ENCODE data around the gene SEPTIN8.

Gene SEPTIN8

GRCh38 chr5:132764671-132765238 lies 12.3 kb downstream of the SEPTIN8 start:
- no peak for DNase-seq (ENCODE audit: low spot score)

GRCh38 chr5:132764051-132764450 lies 13.0 kb downstream of the SEPTIN8 start:
- DNase-seq (ENCODE audit: low spot score): no peak

- DNase-seq (ENCODE audit: low spot score): no peak
Measured at GRCh38 chr5:132763181-132764036, 13.6 kb downstream of the SEPTIN8 start.

DNA sequence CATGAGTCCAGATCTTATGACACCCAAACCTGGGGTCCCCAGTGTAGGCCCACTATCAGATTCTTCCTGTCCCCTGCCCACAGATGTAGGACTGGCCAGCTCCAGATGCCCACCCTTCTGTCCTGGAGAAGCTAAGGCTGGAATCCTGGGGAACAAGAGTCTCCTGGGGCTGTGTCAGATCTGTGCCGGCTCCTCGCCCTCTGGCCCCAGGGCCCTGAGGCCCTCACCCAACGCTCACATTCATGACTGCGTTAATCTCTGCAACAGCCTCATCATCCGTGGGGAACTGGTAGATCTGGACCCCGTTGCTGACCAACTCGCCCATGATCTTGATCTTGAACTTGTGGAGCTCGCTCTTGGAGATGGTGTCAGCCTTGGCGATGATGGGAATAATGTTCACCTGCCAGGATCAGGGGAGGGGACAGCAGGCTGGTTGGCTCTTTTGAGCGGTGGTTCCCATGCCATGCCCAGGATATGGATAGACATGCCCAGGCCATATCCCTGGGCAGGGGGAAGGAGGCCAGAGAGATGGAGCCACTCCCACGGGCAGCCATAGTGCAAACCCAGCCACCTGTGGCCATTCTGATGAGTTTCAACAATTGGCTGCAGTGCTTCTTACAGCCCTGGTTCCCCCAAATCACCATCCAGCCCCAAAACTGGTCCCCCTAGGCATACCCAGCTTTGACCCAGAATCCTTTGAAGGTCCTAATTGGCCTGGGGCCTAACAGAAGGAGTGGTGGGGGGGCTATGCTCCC lies 14.6 kb downstream of the SEPTIN8 start:
- DNase-seq (ENCODE audit: low spot score): no peak

DNA sequence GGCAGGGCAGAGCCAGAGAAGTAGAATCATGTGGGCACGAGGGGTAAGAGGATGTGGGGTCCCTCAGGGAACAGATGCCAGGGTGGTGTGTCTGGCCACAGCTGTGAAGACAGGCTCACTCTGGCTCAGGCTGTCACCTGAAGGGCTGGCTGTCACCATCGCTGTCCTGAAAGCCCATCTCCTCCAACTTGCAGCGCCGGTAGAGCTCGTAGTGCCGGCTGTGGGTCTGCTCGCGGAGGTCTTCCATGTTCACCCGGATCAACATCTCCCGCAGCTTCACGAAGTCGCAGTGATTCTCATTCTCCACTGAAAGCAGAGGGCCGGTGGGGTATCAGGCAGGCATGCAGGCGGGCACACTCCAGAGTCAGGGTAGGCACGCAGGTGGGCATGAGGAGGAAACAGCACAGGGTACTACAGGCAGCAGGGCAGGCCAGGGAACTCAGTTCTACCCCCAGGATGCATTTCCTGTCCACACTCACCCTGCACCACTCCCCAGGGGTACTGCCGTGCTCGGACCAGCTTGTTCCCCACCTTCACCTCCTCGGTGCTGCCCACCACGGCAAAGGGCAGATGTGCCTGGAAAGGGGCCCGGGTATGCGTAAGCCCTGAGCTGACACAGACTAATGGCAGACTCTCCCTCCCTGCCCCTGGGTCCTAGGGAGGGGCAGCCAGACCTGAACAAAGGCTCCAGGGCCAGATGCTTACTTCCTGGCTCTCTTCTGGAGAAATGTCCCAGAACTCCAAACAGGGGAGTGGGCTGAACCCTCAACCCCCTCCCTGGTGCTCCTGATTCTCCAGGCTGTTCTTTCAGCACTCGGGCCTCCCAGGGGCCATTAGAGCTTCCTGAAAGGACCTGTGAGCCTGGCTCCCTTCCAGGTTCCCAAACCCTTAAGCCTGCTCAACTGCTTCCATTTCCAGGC lies 15.5 kb downstream of the SEPTIN8 start:
- DNase-seq (ENCODE audit: low spot score): no peak

GRCh38 chr5:132760601-132761317 lies 16.3 kb downstream of the SEPTIN8 start:
- DNase-seq (ENCODE audit: low spot score): no peak

DNA sequence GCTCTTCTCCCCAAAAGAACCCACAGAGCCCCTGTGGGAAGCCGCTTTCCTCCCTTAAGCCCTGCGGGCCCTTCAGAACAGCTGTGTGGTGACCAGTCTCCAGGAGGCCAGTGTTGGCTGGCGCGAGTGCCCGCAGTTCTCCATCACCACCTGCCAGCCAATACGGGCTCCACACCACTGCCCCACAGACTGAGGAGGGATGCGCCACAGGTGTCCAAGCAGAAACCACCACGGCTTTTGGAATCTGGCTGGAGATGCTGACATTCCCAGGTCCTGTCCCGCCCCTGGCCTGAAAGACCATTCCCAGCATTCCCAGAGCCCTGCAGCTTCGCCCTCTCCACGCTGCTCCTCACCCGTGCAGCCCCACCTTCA lies 17.0 kb downstream of the SEPTIN8 start:
- DNase-seq (ENCODE audit: low spot score): no peak

- no peak for DNase-seq (ENCODE audit: low spot score)
Measured at GRCh38 chr5:132759114-132760048, 17.7 kb downstream of the SEPTIN8 start.

- DNase-seq (ENCODE audit: low spot score): no peak
Measured at GRCh38 chr5:132758451-132758850, 18.6 kb downstream of the SEPTIN8 start.

DNA sequence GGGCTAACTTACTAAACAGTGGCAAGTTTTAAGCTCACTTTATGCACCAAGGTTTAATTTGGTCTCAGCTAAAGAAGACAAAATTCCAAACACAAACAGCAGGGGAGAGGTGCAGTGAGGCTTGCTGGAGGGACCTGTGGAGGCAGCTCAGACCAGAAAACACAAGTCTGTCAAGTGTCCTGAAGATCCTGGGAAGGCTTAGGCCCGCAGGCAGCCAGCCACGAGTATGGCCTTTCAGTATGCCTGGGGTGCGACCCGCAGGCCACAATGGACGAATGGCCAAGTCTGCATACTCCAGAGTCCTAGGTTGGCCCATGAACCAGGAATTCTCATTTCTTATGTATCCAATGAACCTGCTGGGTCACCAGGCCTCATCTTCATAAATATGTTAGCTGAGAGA lies 20.5 kb downstream of the SEPTIN8 start:
- no peak for DNase-seq (ENCODE audit: low spot score)

- DNase-seq (ENCODE audit: low spot score): no peak
Measured at GRCh38 chr5:132754947-132755346, 22.1 kb downstream of the SEPTIN8 start.

- no peak for DNase-seq (ENCODE audit: low spot score)
Measured at GRCh38 chr5:132754111-132754510, 22.9 kb downstream of the SEPTIN8 start.

DNA sequence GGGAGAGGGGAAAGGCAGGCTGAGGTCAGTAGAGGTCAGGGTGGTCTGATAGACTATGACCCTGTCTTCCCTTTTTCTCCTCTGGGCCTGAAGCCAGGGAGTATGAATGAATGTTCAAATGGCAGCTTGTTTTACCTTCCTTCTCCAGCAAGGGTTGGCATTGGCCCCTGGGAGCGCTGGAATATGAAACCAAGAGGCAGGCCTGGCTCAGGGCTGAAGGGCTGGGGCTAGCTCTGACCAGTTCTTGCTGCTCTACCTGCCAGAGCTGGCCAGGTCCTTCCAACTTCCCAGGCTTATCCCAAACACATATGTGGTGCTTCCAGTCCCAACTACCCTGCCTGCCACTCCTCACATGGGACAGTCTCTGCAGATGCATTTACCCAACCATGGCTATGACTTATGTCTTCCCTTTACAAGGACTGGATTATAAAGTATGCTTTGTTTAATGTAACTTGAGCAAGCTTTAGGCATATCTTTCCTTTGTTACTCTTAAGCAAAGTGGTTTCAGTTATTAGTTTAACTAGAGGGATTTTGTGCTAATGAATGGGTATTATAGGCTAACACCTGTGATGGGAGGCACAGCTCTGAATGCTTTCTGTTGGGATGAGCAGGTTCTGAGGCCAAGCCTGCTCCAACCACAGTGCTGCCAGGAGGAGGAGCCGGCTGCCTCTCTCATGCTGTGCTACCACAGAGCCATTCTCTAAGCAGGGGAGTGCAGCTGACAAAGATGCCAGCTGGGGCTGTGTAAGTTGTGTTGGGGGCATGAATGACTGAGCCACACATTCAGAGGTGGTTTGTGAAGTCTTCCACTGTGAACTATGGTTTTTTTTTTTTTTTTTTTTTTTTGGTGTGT lies 23.7 kb downstream of the SEPTIN8 start:
- no peak for DNase-seq (ENCODE audit: low spot score)

GRCh38 chr5:132752581-132753125 lies 24.4 kb downstream of the SEPTIN8 start:
- DNase-seq (ENCODE audit: low spot score): no peak

- DNase-seq (ENCODE audit: low spot score): no peak
Measured at GRCh38 chr5:132751971-132752580, 25.0 kb downstream of the SEPTIN8 start.

DNA sequence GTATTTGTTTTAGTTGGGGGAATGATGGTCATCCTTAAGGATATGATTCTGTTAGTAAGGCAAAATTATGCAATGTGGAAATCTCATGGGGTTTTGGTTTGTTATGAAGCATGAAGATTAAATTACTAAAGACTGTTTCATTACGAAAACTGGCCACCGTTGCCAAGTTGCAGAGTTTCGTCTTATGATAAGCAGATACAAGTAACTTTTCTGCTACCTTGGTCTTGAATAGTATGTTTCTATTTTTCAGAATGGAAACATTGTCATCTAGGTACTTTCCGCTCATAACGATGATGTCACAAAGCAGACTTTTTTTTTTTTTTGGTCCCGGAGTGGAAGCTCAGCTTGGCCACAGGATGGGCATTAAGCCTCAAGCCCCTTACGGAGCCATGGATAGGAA lies 25.6 kb downstream of the SEPTIN8 start:
- peak; percentile 24 for DNase-seq (ENCODE audit: low spot score)

- no peak for DNase-seq (ENCODE audit: low spot score)
Measured at GRCh38 chr5:132750471-132751230, 26.4 kb downstream of the SEPTIN8 start.

DNA sequence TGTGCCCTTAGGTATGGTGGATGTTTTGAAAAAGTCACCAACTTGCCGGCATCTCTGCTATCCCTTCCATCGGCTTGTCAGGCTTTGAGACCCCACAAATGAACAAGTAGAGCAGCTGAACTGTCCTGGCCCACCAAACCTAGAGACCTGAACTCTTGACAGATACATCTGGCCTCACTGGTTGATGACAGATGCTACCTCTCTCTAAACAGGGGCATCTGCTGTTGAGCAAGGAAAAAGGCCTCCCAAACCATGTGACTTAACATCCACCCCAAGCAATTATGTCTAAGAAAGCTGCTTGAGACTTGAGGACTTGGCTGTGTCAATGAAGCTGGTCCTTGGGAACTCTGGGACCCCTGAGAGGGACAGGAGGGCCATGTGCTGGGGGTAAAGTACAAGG lies 27.5 kb downstream of the SEPTIN8 start:
- no peak for DNase-seq (ENCODE audit: low spot score)

Measured in germinal center (tissue), 1 donor.